ENCODE measurements around the gene MBD6.

- no peak for TF ChIP-seq EZH2 (IDR thresholded peaks at IDR 0.05; ENCODE audit: borderline replicate concordance, low read depth, low read length, poor library complexity, severe bottlenecking)
- TF ChIP-seq CTCF (conservative IDR thresholded peaks at IDR 0.05; ENCODE audit: low read depth, low read length): no peak
Measured at GRCh38 chr12:57511588-57512325, 10.9 kb upstream of the MBD6 start.

Data from A673 (cell line).